GM21737 (cell line): ENCODE results near the gene BSCL2.
"Not testable (repeated sequence)": the region's sequence is repeated elsewhere in the genome, so short reads cannot be mapped to it uniquely, and the experiment has no call there.

Source experiments
- ATAC-seq: cut with Tn5 transposase; IDR thresholded peaks from one replicate; pipeline ENCODE4 v1.9.1; 2021; ENCODE audit warnings: mild to moderate bottlenecking, moderate library complexity; ENCODE audit not compliant: unreplicated experiment

Gene BSCL2

GRCh38 chr11:62719302-62719978 lies 12.2 kb upstream of the BSCL2 start:
- ATAC-seq, result no peak

- no peak for ATAC-seq
Measured at GRCh38 chr11:62716816-62717215, 9.6 kb upstream of the BSCL2 start.

- no peak for ATAC-seq
Measured at GRCh38 chr11:62716206-62716605, 9.0 kb upstream of the BSCL2 start.

GRCh38 chr11:62715150-62716130 lies 8.2 kb upstream of the BSCL2 start:
- ATAC-seq, result no peak

GRCh38 chr11:62713343-62713742 lies 6.1 kb upstream of the BSCL2 start:
- ATAC-seq, result no peak

- no peak for ATAC-seq
Measured at GRCh38 chr11:62712861-62713260, 5.6 kb upstream of the BSCL2 start.

- no peak for ATAC-seq
Measured at GRCh38 chr11:62712276-62712812, 5.1 kb upstream of the BSCL2 start.

- ATAC-seq, result no peak
Measured at GRCh38 chr11:62710001-62710345, 2.7 kb upstream of the BSCL2 start.

GRCh38 chr11:62709247-62710000 lies 2.2 kb upstream of the BSCL2 start:
- peak; percentile 60 for ATAC-seq

GRCh38 chr11:62708793-62709192 lies 1.6 kb upstream of the BSCL2 start:
- ATAC-seq, result no peak

GRCh38 chr11:62708392-62708791 lies 1.2 kb upstream of the BSCL2 start:
- no peak for ATAC-seq

- no peak for ATAC-seq
Measured at GRCh38 chr11:62706850-62707247, 375 bp downstream of the BSCL2 start.

- peak; percentile 55 for ATAC-seq
Measured at GRCh38 chr11:62705880-62706849, 1.1 kb downstream of the BSCL2 start.

- no peak for ATAC-seq
Measured at GRCh38 chr11:62705413-62705812, 1.8 kb downstream of the BSCL2 start.

GRCh38 chr11:62703921-62704320 lies 3.3 kb downstream of the BSCL2 start:
- not testable (repeated sequence) for ATAC-seq

- no peak for ATAC-seq
Measured at GRCh38 chr11:62702246-62702645, 5.0 kb downstream of the BSCL2 start.

- ATAC-seq, result no peak
Measured at GRCh38 chr11:62694455-62695167, 12.6 kb downstream of the BSCL2 start.

GRCh38 chr11:62693624-62694023 lies 13.6 kb downstream of the BSCL2 start:
- ATAC-seq, result not testable (repeated sequence)

- no peak for ATAC-seq
Measured at GRCh38 chr11:62689421-62690183, 17.6 kb downstream of the BSCL2 start, which contains the start of gene LRRN4CL. LRRN4CL (minus strand) TSS chr11:62689530; CDS start chr11:62688508, 1,022 bp downstream.
